Skeletal muscle satellite cell (primary cell): ENCODE results near the gene EVC.
A peak's percentile ranks its signal among the peaks of the same experiment; 100 is the strongest.

Source experiments
- H3K27me3 ChIP-seq: 2 replicates; pipeline ENCODE4 v1.7.0; 2013; ENCODE audit warnings: low read length; ENCODE audit not compliant: control insufficient read depth, insufficient read depth
- H3K36me3 ChIP-seq: 2 replicates; pipeline ENCODE4 v1.7.0; 2013; ENCODE audit warnings: mild to moderate bottlenecking, control low read depth, low read length; ENCODE audit not compliant: insufficient read depth
- H3K4me1 ChIP-seq: 2 replicates; pipeline ENCODE4 v1.7.0; 2013; ENCODE audit warnings: low read length; ENCODE audit not compliant: control insufficient read depth, insufficient read depth
- H3K4me2 ChIP-seq: 2 replicates; pipeline ENCODE4 v1.7.0; 2013; ENCODE audit warnings: mild to moderate bottlenecking, low read length
- H3K4me3 ChIP-seq: 2 replicates; pipeline ENCODE4 v1.7.0; 2013; ENCODE audit warnings: low read length
- H3K9ac ChIP-seq: 2 replicates; pipeline ENCODE4 v1.7.0; 2013; ENCODE audit warnings: mild to moderate bottlenecking, low read depth, low read length, moderate library complexity
- H3K9me3 ChIP-seq: replicated peaks from 2 replicates; pipeline ENCODE4 v1.7.0; 2013; ENCODE audit warnings: mild to moderate bottlenecking, control low read depth, low read length

EVC gene

DNA sequence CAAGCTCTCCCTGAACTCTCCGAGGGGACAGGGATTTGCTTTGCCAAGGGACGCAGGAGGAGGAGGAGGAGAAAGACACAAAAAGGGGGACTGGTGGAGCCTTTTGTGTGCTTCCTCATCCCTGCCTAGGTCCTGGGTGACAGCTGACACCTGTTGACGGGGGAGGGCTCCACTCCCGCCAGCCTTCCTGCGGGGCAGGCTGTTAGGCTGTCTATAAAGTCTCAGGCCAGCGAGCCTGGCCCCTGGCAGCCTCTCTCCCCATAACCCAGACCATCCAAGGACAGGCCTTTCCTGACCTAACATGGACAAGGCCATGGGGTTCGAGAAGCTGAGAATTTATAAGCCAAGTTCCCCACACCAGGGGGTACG is 1.8 kb upstream of the EVC start:
- H3K9ac ChIP-seq: peak overlapping the region; percentile 94
- H3K4me1 ChIP-seq: peaks cover 56% of the 10 kb centered on the region
- peaks cover 16% of the 10 kb centered on the region for H3K36me3 ChIP-seq
- no peaks in the 10 kb centered on the region for H3K9me3 ChIP-seq
- H3K4me2 ChIP-seq: peak overlapping the region; percentile 97
- no peaks in the 10 kb centered on the region for H3K27me3 ChIP-seq
- H3K4me3 ChIP-seq: peak overlapping the region; percentile 85

- H3K4me1 ChIP-seq: peaks cover 56% of the 10 kb centered on the region
- H3K36me3 ChIP-seq: peaks cover 17% of the 10 kb centered on the region
- peak overlapping the region; percentile 97 for H3K4me2 ChIP-seq
- no peaks in the 10 kb centered on the region for H3K27me3 ChIP-seq
- H3K4me3 ChIP-seq: peak overlapping the region; percentile 85
- peaks cover 5% of the 10 kb centered on the region for H3K9me3 ChIP-seq
- H3K9ac ChIP-seq: peak overlapping the region; percentile 88
Measured at GRCh38 chr4:5710065-5710960, 688 bp upstream of the EVC start.

GRCh38 chr4:5711479-5712184 is 631 bp downstream of the EVC start:
- Histone ChIP-seq H3K4me1 (peaks cover 53% of the 10 kb centered on the region), H3K9me3 (peaks cover 5% of the 10 kb centered on the region), H3K4me2 (peak overlapping the region; percentile 97), H3K9ac (peak overlapping the region; percentile 88), H3K27me3 (no peaks in the 10 kb centered on the region), H3K4me3 (peak overlapping the region; percentile 85), H3K36me3 (peaks cover 18% of the 10 kb centered on the region)

DNA sequence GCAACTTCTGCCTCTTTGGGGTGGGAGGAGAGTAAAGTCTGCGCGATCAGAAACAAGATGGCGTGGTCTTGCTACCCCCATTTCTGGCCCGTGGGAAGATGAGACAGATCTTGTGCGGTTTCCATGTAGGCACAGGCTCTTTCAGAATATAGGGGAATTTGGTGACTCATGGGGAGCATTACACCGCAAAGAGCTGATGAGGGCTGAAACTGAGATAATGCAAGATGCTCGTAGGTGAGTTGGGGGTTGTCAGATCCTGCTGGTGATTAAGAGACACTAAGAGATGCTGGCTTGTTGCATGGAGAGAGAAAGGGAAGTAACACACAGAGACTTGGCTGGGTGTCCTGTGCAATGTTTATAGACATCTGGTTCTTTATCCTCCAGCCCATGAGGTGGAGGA is 1.5 kb downstream of the EVC start:
- Histone ChIP-seq H3K9ac (peak overlapping the region; percentile 88), H3K9me3 (peaks cover 5% of the 10 kb centered on the region), H3K36me3 (peaks cover 18% of the 10 kb centered on the region), H3K4me2 (peak overlapping the region; percentile 97), H3K27me3 (no peaks in the 10 kb centered on the region), H3K4me3 (peak overlapping the region; percentile 85), H3K4me1 (peaks cover 44% of the 10 kb centered on the region)

GRCh38 chr4:5712931-5713330 is 1.9 kb downstream of the EVC start:
- peak overlapping the region; percentile 97 for H3K4me2 ChIP-seq
- peak overlapping the region; percentile 16 for H3K9ac ChIP-seq
- peaks cover 40% of the 10 kb centered on the region for H3K4me1 ChIP-seq
- peak overlapping the region; percentile 85 for H3K4me3 ChIP-seq
- H3K9me3 ChIP-seq: peaks cover 5% of the 10 kb centered on the region
- H3K36me3 ChIP-seq: peaks cover 18% of the 10 kb centered on the region
- H3K27me3 ChIP-seq: no peaks in the 10 kb centered on the region

DNA sequence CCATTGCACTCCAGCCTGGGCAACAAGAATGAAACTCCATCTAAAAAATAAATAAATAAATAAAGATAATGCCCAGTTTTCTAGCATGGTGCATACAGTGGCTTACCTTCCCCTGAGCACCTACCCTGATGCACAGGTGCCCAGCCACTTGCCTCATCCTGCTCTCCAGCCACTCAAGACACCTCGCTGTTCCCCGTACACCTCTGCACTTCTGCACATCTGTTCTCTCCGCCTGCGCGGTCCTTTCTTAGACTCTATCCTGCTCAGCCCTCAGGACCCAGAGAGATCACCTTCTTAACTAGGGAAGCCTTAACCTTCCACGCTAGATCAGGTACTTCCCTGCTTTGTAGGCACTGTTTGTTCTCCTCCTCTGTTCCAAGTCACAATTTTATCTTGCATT is 2.9 kb downstream of the EVC start:
- Histone ChIP-seq H3K27me3 (no peaks in the 10 kb centered on the region), H3K36me3 (peaks cover 25% of the 10 kb centered on the region), H3K9ac (no peak overlapping the region), H3K4me1 (peaks cover 34% of the 10 kb centered on the region), H3K4me3 (peak overlapping the region; percentile 32), H3K4me2 (no peak overlapping the region), H3K9me3 (peaks cover 5% of the 10 kb centered on the region)

- Histone ChIP-seq H3K4me1 (peaks cover 32% of the 10 kb centered on the region), H3K27me3 (no peaks in the 10 kb centered on the region), H3K9me3 (peaks cover 5% of the 10 kb centered on the region), H3K4me3 (no peak overlapping the region), H3K9ac (no peak overlapping the region), H3K36me3 (peaks cover 40% of the 10 kb centered on the region), H3K4me2 (no peak overlapping the region)
Measured at GRCh38 chr4:5715357-5715756, 4.4 kb downstream of the EVC start.

DNA sequence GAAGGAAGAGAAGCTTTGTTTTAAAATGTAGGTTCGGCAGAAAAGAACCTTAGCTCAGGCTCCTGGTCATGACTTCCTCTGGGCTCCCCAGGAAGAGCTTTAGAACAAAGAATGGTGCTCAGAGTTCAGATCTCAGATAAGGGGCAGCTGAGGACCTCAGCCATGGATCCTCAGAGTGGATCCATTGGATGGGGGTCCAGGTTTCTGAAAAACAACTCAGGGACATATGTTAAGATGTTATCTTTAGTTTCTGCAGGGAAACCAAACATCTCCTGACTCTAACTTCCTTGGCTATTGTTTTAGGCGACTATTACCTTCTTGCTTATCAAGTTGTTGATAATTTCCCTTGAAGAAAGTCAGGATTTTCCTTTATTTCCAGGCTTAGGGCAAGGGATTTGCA is 5.4 kb downstream of the EVC start:
- H3K4me2 ChIP-seq: no peak overlapping the region
- H3K27me3 ChIP-seq: no peaks in the 10 kb centered on the region
- peaks cover 50% of the 10 kb centered on the region for H3K36me3 ChIP-seq
- no peak overlapping the region for H3K9ac ChIP-seq
- no peak overlapping the region for H3K4me3 ChIP-seq
- peaks cover 5% of the 10 kb centered on the region for H3K9me3 ChIP-seq
- peaks cover 26% of the 10 kb centered on the region for H3K4me1 ChIP-seq

DNA sequence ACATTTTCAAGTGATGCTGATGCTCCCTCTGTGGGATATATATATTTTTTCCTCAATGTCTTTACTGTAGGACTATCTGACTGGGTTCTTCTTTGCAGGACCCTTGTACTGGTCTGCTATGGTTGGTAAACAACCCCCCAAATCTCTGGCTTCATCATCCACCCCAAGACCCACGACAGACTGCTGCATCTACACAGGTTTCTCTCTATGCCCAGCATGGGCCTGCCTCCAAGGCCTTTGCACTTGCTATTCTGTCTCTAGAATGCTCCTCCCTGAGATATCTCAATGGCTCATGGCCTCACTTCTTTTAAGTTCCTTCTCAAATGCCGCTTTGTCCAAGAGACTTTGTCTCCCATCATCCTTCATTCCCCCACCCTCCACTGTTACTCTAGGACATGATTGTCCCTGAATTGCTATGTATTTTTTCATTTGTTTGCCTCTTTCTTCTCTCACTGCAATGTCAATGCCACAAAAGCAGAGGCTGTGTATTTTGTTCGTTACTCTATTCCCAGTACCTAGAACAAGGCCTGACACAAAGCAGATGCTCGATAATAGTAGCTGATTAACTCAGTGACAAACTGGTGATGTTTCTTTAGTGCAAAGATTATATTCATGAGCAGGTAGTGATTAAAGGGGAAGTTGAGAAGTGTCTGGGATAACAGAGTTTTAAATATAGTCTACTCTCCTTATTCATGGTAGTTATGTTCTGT is 6.6 kb downstream of the EVC start:
- Histone ChIP-seq H3K4me1 (peaks cover 28% of the 10 kb centered on the region), H3K4me2 (no peak overlapping the region), H3K36me3 (peaks cover 55% of the 10 kb centered on the region)

DNA sequence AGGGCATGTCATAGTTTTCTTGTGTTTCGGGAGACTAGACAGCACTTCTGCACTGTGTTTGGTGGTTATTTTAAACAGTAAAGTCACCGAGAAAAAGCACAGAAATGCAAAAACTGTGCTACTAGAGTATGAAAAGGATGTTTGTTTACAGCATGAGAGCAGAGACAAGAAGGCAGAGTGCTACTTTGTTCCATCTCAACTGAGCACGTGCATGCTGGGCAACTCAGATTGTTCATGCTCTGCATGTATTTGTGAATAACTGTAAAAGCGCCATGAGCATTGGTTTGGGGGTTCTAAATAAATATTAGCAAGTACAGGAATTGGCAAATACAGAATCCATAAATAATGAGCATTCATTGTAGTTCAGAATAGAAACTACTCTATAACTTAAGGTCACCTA is 7.4 kb downstream of the EVC start:
- Histone ChIP-seq H3K36me3 (peaks cover 57% of the 10 kb centered on the region), H3K27me3 (no peaks in the 10 kb centered on the region), H3K9ac (no peak overlapping the region), H3K4me2 (no peak overlapping the region), H3K4me3 (no peak overlapping the region), H3K4me1 (peaks cover 25% of the 10 kb centered on the region), H3K9me3 (peaks cover 5% of the 10 kb centered on the region)

More for the DNA sequence above, 6.6 kb downstream of the EVC start:
- Histone ChIP-seq H3K9me3 (peaks cover 5% of the 10 kb centered on the region), H3K27me3 (no peaks in the 10 kb centered on the region), H3K9ac (no peak overlapping the region), H3K4me3 (no peak overlapping the region)

DNA sequence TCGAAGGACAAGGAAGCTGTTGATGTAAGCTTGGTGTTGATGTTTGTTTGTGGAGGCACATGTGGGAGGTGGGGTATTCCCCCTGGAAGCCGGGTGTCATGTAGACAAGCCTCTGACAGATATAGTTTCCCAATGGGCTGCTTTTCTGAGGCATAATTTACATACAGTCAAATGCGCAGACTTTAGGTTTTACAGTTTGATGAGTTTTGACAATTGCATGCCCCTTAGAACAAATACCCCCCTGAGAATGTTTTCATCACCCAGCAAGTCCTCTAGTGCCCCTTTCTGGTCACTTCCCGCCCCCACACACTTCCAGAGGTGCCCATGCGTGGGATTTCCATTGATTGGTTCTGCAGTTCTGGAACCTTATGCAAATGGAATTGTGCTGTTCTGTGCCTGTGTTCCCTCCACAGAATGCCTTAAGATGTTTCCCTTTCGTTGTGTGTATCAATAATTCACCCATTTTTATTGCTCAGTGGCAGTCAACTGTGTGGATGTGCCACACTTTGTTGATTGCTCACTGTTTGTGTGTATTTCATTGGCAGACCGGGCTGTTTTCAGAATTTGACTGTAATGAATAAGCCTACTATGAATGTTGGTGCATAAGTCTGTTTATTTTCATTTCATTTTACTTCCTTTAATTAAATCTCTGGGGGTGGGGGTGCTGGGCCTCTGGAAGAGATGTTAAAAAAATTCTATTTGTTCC is 8.5 kb downstream of the EVC start:
- H3K36me3 ChIP-seq: peaks cover 60% of the 10 kb centered on the region
- no peaks in the 10 kb centered on the region for H3K27me3 ChIP-seq
- H3K4me1 ChIP-seq: peaks cover 31% of the 10 kb centered on the region
- H3K4me2 ChIP-seq: no peak overlapping the region
- H3K9ac ChIP-seq: no peak overlapping the region
- no peak overlapping the region for H3K4me3 ChIP-seq
- peaks cover 5% of the 10 kb centered on the region for H3K9me3 ChIP-seq
